22Rv1 (cell line): Measurements from ENCODE around the gene FLCN.

Source experiments
- ZFX ChIP-seq: fragments of 450-650 bp; IDR thresholded peaks from 2 replicates; pipeline ENCODE4 v1.6.1; 2017; ENCODE audit warnings: antibody characterized with exemption, borderline replicate concordance
- TF ChIP-seq, protein P1 (sequence below): fragments of 450-650 bp; IDR thresholded peaks from 2 replicates; pipeline ENCODE4 v1.5.1; 2017; ENCODE audit warnings: mild to moderate bottlenecking

DNA sequence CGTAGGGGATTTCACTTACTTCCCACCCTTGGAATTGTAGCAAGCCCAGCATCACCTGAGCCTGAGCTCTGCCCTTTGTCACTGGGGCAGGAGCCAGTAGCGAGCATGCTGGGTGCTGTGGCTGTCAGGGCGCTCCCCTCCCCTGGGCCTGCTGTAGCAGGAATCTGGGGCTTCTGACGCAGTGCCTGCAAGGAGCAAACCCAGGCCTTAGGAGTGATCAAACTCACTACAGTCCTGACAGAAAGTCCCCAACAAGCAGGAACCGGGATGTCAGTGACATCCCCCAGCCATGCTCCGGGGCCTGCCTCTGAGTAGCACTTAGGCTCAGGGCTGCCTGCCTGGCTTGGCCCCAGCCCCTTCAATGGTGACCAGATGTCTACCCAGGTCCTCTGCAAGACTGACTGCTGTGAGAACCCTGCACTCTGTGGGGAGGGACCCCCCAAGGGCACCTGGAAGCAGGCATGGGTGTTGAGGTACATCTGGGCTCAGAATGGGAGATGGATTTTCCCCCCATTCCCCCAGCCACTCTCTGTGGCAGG, 54.3 kb downstream of the FLCN start:
- TF ChIP-seq, protein P1, sequence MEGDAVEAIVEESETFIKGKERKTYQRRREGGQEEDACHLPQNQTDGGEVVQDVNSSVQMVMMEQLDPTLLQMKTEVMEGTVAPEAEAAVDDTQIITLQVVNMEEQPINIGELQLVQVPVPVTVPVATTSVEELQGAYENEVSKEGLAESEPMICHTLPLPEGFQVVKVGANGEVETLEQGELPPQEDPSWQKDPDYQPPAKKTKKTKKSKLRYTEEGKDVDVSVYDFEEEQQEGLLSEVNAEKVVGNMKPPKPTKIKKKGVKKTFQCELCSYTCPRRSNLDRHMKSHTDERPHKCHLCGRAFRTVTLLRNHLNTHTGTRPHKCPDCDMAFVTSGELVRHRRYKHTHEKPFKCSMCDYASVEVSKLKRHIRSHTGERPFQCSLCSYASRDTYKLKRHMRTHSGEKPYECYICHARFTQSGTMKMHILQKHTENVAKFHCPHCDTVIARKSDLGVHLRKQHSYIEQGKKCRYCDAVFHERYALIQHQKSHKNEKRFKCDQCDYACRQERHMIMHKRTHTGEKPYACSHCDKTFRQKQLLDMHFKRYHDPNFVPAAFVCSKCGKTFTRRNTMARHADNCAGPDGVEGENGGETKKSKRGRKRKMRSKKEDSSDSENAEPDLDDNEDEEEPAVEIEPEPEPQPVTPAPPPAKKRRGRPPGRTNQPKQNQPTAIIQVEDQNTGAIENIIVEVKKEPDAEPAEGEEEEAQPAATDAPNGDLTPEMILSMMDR: no peak
- no peak for TF ChIP-seq ZFX
